HG02763 (cell line): ENCODE data around the gene IL33.

Source experiments
- ATAC-seq: cut with Tn5 transposase; IDR thresholded peaks from one replicate; pipeline ENCODE4 v1.9.1; 2021; ENCODE audit warnings: mild to moderate bottlenecking, moderate library complexity; ENCODE audit not compliant: unreplicated experiment

Gene IL33

GRCh38 chr9:6216002-6216401, 395 bp downstream of the IL33 start:
- ATAC-seq = no peak

- no peak for ATAC-seq
Measured at GRCh38 chr9:6216951-6217350, 1.3 kb downstream of the IL33 start.

GRCh38 chr9:6218099-6218502, 2.5 kb downstream of the IL33 start:
- no peak for ATAC-seq

DNA sequence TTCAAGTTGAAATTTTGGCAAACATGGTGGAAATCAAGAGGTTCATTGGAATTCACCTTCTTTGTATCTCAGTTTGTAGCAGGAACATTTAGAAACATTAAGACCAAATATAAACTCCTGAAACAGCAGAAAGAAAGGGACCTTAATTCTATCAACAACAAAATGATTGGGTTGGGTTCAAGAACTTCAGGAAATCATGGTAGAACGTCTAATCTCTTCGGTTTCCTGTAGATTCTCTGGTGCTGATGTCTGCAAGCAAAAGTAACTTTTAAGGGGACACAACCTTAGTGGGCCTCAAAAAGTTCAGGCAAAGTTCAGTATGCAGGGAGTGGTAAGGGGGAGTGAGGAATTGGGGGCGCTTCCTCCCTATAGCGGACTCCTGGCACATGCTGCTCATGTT, 3.4 kb downstream of the IL33 start:
- no peak for ATAC-seq

GRCh38 chr9:6219981-6220380, 4.4 kb downstream of the IL33 start:
- ATAC-seq = no peak

DNA sequence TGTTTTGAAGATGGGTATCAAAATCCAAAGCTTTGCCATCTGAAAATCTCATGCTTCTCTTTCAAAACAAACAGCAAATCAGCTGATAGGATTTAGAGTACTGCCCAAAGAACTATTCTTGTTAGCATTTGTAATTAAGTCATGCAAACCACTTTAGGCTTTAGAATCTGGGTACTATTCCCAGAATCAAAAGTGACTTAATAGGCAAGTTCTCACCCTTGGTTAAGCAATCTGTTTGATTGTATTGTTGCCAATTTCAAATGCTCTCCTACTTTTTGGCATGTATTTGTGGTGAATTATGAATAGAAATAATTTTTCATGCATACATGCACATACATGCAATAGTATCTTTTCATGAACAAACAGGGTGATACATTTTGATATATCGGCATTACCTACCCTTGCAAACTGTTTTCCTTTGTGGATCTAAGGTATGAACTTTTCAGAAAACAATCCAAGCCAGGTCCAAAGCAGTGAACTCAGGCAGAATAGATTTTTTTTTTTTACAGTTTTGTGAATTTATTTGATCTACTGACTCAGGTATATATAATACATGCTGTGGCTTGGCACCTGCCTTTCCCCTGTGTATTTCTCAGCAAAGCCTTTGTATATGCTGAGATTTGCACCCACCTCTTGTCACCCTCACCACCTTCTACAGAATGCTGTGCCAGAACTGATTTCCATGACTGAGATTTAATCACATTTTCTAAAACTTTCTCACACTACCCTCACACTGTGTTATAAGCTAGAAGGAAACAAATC, 9.0 kb downstream of the IL33 start:
- ATAC-seq = no peak

- no peak for ATAC-seq
Measured at GRCh38 chr9:6226696-6227095, 11.1 kb downstream of the IL33 start.

DNA sequence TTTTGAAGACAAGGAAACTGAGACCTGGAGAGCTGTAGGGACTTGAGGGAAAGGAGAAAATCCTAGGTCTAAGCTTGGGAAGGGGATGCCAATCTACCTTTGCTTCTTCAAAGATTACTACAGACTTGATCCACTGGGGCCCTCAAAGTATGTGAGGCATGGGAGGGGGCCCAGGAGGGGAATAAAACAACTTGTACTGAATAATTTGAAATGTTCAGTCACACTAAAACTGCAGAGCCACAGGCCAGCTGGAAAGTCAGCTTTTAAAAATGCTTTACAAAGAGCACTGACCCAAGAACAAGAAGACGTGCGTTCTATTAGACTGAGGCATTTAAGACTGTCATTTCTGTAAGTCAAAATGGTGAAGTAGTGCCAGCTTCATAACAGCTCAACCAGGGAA, 13.6 kb downstream of the IL33 start:
- ATAC-seq = no peak

DNA sequence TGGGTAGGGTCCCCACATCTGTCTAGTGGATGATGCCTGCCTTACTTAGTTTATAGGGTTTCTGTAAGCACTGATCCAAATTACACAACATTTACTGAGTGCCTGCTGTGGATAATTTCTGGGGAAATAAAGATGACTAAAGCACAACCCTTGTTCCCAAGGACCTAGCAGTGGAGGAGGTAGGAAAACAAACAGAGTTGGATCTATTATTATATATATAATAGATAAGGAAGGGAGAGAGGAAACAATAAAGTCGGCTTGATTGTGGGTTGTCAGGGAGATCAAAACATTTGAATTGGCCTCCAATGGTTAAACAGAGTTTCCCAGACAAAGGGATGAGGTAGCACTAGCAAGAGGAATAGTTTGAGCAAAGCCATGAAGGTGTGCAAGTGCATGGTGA, 14.0 kb downstream of the IL33 start:
- ATAC-seq = no peak

- no peak for ATAC-seq
Measured at GRCh38 chr9:6230037-6230780, 14.6 kb downstream of the IL33 start.

GRCh38 chr9:6232336-6232945, 16.8 kb downstream of the IL33 start:
- ATAC-seq = no peak

- ATAC-seq = no peak
Measured at GRCh38 chr9:6234014-6234413, 18.4 kb downstream of the IL33 start.

GRCh38 chr9:6237267-6237666, 21.7 kb downstream of the IL33 start:
- ATAC-seq = no peak

DNA sequence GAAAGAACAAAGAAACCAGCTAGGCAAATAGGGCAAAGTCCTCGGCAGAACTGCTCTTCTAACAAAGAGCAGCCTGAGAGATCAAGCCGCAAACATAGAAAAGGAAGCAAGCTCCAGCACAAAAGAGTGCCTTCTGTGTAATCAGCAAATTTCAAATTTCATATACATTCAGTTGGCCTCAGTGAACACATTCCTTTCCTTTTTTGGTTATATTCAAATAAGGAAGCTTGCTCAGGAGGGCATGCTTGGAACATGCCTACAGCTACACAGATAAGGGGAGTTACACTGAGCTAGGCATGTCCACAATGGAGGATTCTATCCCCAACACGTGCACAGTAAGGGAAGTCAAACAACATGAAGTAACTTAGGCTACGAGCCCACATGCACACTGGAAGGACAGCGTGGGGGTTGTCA, 23.4 kb downstream of the IL33 start:
- ATAC-seq = no peak

DNA sequence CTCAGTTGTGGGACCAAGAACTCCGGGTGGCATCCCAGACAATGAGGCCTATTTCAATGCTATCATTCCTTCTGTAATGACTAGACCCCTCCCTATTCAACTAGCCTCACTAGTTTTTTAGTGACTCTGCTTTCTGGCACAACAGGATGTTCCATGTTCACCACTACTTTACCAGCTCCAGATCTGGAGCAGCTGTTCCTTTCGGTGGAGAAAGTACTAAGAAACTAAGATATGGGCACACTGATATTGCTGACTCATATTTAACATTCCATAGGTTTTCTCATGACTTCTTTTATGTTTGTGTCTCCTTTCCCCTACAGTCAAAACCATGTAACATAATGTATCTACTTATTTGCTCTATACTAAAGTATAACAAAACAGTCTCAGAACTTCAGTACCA, 24.1 kb downstream of the IL33 start:
- ATAC-seq = no peak

- peak; percentile 87 for ATAC-seq
Measured at GRCh38 chr9:6243746-6244145, 28.1 kb downstream of the IL33 start.

DNA sequence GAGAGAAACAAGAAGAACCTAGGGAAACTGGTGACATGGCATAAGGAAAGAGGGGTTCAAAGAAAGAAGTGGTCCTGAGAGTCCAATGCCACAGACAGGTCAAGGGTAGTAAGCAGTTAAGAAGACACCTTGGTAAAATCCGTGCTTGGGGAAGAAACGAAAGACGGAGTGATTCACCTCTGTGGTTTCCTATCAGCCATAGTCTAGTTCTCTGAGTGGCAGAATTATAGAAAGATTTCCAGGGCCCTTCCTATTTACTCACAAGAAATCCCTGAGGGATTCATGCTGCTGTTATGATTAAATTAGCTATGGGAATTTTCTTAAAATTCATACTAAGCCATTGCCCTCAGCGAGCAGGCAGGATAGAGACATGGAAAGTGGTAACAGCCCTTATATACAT, 31.7 kb downstream of the IL33 start:
- ATAC-seq = no peak

DNA sequence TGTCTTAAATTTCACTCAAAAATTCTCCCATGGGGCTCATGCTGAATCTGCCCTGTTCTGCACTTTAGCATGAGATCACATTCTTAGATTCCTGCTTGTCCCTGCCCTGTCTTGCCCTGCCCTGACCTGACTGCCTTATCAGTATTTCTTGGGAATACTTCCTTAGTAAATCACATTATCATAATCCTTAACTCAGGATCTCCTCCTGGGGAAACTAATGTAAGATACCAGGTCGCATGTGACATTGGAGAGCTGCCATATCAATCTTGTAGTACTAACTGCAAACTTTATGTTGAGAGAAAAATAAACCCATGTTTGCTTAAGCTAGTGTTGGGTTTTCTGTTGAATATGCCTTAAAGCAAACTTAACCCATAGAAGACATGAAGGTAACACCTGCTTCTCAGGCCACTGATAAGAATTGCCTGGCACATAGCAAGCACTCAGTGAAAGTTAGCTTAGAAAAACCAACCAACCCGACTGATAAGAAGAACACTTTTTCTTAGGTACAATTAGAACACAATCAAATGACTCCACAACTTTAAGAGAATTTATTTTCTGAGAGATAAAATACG, 53.3 kb downstream of the IL33 start:
- ATAC-seq = no peak

GRCh38 chr9:6270896-6271295, 55.3 kb downstream of the IL33 start:
- no peak for ATAC-seq

DNA sequence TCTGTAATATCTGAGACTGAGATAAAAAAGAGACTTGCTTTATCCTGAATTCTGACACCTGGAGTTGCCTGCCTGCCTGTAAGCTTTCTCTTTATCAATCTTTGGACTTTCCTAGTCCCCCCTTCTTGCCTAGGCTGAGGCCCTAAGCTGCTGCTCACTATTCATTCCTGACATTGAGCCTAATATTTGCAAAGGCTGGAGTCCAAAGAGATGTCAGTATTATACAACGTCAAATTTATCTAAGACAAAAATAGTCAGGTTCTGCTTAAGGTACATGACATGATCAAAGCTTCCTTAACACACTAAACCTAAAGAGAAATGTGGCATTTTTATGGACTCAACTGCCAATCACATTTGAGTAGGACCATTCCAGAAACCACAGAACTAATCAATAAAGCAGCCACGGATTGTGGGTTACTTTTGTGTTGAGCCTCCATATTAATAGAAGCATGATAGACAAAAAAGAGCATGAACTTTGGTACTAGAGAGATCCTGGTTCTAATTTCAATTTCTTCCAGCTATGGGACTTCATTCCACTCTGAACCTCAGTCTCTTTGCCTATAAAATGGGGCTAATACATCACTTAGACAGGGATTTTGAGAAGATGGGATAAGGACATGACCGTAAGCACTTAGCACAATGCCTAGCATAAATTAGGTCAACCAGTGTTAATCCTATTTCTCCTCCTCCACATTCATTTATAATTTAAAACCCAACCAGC, 56.1 kb downstream of the IL33 start:
- ATAC-seq = no peak

DNA sequence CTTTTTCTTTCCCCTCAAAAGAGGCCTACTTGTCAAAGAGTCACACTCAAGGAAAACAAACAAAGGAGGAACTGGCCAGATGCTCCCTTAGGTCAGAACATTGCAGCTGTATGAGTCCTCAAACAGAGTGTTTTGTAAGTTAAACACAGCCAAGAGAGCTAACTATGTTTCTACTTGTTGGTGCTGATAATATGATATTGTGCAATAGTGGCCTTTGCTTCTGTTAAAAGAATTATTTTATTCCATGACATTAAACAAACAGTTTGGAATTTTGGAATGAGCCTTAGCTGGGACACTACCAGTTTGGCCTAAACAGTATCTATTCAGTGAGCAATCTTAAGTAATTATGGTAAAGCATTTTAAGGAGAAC, 56.6 kb downstream of the IL33 start:
- no peak for ATAC-seq
